GM12891 (cell line): ENCODE measurements around the gene QSOX2.

Experiments used
- DNase-seq: peaks from one replicate; pipeline ENCODE4 v3.0.0; 2011; ENCODE audit warnings: low spot score; ENCODE audit not compliant: insufficient read length
- FAIRE-seq: peaks from 2 replicates; lab custom pipeline; 2011; peaks lifted over from hg19 to GRCh38; lab: Jason Lieb, UNC
- PAX5 ChIP-seq: IDR thresholded peaks from 2 replicates; pipeline ENCODE4 v1.6.1; 2011; ENCODE audit warnings: low read length, moderate library complexity, mild to moderate bottlenecking; ENCODE audit not compliant: insufficient read depth, severe bottlenecking
- POLR2A ChIP-seq: IDR thresholded peaks from 2 replicates; pipeline ENCODE4 v1.6.1; 2011; ENCODE audit warnings: low read depth, low read length, control low read depth
- POLR2AphosphoS5 ChIP-seq: IDR thresholded peaks from 2 replicates; pipeline ENCODE4 v1.6.1; 2011; ENCODE audit warnings: low read depth, low read length, control low read depth
- POU2F2 ChIP-seq: IDR thresholded peaks from 2 replicates; pipeline ENCODE4 v1.6.1; 2011; ENCODE audit warnings: low read depth, mild to moderate bottlenecking, control low read depth, low read length, moderate library complexity
- SPI1 ChIP-seq: IDR thresholded peaks from 2 replicates; pipeline ENCODE4 v1.6.1; 2011; ENCODE audit warnings: low read depth, low read length, control low read depth
- TAF1 ChIP-seq: IDR thresholded peaks from 2 replicates; pipeline ENCODE4 v1.6.1; 2011; ENCODE audit warnings: low read depth, low read length, control low read depth

Gene QSOX2

DNA sequence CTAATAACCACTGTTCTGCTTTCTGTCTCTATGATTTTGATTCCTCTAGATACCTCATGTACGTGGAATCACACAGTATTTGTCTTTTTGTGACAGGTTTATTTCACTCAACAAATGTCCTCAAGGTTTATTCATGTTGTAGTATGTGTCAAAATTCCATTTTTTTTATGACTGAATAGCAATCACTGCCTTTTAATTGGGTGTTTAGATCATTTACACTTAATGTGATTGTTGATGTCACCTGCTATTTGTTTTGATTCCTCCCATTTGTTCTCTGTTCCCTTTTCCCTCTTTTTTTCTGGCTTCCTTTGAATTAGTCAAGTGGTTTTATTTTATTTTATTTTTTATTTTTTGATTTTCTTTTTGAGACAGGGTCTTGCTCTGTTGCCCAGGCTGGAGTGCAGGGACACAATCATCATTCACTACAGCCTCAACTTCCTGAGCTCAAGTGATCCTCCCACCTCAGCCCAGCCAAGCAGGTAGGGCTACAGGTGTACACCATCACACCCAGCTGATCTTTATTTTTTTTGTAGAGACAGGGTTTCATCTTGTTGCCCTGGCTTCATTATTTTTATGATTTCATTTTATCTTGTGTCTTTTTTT, 82.3 kb downstream of the QSOX2 start:
- FAIRE-seq (no peak), DNase-seq (no peak)
- TF ChIP-seq PAX5 (no peak), TAF1 (no peak), POLR2AphosphoS5 (no peak), SPI1 (no peak), POLR2A (no peak), POU2F2 (no peak)

DNA sequence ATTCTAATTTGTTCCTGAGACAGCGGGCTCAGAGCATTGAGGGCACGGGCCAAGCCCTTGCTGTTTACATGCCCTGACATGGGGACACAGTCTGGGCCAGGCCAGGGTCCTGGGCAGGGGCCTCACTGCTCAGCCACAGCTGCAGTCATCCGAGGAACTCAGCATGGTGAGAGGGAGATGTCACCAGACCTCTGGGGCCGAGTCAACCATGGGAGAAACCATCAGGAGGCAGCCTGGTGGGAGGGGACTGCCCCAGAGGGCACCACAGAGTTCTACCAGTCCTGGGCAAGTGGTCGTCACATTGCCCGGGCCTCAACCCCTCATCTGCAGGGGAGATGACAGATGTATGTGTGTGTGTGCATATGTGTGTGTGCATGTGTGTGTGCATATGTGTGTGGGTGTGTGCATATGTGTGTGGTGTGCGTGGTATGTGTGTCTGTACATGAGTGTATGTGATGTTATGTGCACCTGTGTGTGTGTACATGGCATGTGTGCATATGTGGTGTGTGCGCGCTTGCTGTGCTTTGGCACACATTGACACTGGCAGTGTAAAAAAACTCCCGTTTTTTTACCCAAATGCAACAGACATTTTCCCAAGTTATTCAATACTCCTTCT, 84.5 kb downstream of the QSOX2 start:
- DNase-seq = no peak
- peak; percentile 50 for FAIRE-seq
- TF ChIP-seq POLR2A (no peak), SPI1 (no peak), POLR2AphosphoS5 (no peak), POU2F2 (no peak), PAX5 (no peak), TAF1 (no peak)

DNA sequence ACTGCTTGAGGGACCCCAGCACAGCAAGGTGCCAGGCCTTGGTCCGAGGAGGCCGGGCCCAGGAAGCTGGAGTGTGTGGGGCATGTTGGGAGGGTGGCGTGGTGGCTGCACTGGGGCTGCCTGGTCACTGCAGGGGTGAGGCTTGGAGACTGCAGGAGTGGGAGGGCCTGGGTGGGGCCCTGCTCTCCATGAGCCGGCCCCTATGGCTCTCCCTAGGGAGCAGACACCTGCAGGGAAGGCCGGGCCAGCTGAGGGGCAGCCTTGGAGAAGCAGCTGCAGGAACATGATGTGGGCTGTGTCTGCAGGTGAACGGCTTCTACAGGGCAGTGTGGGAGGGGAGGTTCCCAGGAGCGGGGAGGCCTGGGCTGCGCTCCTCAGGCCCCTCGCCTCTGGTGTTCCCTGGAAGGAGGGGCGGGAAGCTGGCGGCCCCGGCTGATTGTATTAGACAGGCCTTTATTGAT, 85.2 kb downstream of the QSOX2 start:
- FAIRE-seq (no peak), DNase-seq (no peak)
- TF ChIP-seq PAX5 = no peak
- TF ChIP-seq TAF1 = no peak
- TF ChIP-seq SPI1 = no peak
- no peak for TF ChIP-seq POLR2AphosphoS5
- no peak for TF ChIP-seq POLR2A
- no peak for TF ChIP-seq POU2F2

DNA sequence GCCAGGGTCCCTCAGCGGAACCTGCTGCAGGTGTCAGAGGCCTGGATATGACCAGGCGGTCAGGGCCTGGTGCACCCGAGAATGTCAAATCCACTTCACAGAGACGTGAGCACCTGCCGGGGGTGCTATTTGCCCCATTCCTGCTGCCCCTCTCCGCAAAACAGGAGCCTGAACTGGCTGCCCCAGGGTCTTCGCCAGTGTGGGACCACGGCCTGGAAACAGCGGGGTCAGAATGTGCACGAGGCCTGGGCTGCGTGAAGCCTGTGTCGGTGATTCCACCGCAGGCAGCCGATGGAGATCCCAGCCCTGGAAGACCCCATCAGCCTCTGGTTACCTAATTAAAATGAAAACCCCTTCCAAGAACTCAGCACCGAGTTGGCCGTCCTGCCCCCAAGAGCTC, 85.8 kb downstream of the QSOX2 start:
- DNase-seq (no peak), FAIRE-seq (no peak)
- no peak for TF ChIP-seq TAF1
- TF ChIP-seq SPI1 = no peak
- TF ChIP-seq POLR2A = no peak
- no peak for TF ChIP-seq POLR2AphosphoS5
- TF ChIP-seq PAX5 = no peak
- no peak for TF ChIP-seq POU2F2

DNA sequence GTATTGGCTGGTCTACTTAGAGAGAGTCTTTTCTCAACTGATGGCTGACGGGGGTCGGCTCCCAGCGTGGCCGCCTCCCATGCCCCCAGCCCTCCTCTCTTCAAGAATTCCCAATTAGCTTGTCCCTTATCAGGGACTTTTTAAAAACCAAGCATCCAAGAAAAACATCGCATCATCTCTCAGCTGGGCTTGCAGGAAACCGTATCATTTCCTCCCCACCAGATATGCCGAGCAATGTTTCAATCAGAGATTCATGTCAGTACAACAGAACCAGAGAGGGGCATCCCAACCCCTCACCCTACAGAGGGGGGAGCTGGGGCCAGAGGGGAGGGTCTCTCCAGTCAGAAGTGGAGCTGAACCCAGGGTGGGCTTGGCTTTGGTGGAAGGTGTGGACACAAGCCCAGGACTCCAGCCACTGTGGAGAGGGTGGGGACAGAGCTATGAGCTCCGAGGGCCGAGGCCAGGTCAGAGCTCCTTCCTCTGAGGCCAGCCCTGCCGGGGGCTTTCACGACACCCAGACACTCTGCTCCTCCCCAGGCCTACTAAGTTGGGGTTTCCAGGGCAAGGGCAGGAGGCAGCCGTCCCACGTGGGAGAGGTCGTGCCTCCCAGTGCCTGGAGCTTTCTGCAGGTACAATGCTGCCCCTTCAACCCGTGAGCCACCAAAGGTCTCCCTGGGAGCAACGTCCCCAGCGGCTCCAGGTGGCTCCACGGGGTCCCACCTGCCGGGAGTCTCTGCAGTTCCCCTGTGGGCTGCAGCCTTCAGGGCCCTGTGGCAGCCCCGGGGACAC, 87.9 kb downstream of the QSOX2 start:
- DNase-seq = no peak
- no peak for FAIRE-seq
- no peak for TF ChIP-seq SPI1
- no peak for TF ChIP-seq POLR2AphosphoS5
- no peak for TF ChIP-seq POLR2A
- TF ChIP-seq POU2F2 = no peak
- no peak for TF ChIP-seq PAX5
